ENCODE results near the gene PPP1R15B. TPM values are rescaled to one million over a fixed set of nuclear protein-coding genes. Genes with fewer than 3 reads are reported as not detected.
"Not testable (repeated sequence)": the region's sequence is repeated elsewhere in the genome, so short reads cannot be mapped to it uniquely, and the experiment has no call there.

The PPP1R15B gene
- total RNA-seq, 2 donors from 2014 or later = 50.8 to 79.6 TPM

DNA sequence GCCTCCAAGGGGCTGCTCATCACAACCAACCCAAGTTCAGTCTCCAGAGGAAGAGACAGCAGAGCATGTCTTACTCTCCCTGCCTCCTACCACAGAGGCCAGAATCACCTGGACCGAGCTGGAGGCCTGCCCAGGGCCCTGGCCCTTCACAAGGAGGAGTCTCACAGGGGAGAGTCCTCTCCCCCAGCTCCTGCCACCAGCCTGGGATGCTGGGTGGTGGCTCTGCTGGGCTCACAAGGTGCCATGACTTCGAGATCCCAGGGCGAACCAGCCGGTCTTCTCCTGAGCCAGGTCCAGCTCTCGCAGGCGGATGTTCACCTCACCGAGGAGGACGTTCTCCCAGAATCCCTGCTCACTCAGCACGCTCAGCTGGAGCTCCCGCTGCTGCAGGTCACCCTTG is 13.0 kb upstream of the PPP1R15B start:
- no peak for DNase-seq
- no peaks in the 10 kb centered on the region for H3K4me1 ChIP-seq
- no peak for TF ChIP-seq CTCF (IDR thresholded peaks at IDR 0.05)
- H3K27ac ChIP-seq = no peak overlapping the region
- intact Hi-C loops (cut with DNase I) = no loop called here
- no peak overlapping the region for H3K4me3 ChIP-seq
- no peaks in the 10 kb centered on the region for H3K27me3 ChIP-seq
- H3K36me3 ChIP-seq = peaks cover 8% of the 10 kb centered on the region
- H3K9me3 ChIP-seq = no peaks in the 10 kb centered on the region
- H3K9ac ChIP-seq (ENCODE audit: low read depth in 2 of 2, low read length in 2 of 2) = no peak overlapping the region

GRCh38 chr1:204422061-204422705 is 10.6 kb upstream of the PPP1R15B start:
- H3K4me3 ChIP-seq; H3K9me3 ChIP-seq; H3K27me3 ChIP-seq; DNase-seq; H3K9ac ChIP-seq (ENCODE audit: low read depth in 2 of 2, low read length in 2 of 2); H3K4me1 ChIP-seq; H3K36me3 ChIP-seq; intact Hi-C loops (cut with DNase I); H3K27ac ChIP-seq: not testable (repeated sequence)

DNA sequence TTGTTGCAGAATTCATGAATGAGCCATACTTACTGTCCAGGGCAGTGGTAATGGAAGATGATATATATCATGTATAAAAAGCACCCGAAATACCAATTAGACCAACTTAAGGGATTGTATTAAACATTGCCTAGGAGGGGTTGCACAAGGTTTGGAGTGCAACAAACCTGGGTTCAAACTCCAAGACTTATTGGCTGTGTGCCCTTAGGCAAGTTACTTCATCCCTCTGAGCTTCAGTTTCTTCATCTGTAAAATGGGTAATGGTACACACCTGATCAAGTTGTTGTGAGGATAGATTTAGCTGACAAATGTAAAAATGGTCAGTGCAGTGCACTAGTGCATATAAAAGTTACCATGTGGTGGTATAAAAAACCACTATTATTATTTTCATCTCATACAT is 9.8 kb upstream of the PPP1R15B start:
- H3K27ac ChIP-seq = no peak overlapping the region
- no peak for DNase-seq
- no peaks in the 10 kb centered on the region for H3K27me3 ChIP-seq
- no peaks in the 10 kb centered on the region for H3K9me3 ChIP-seq
- intact Hi-C loops (cut with DNase I) = no loop called here
- no peaks in the 10 kb centered on the region for H3K4me1 ChIP-seq
- H3K9ac ChIP-seq (ENCODE audit: low read depth in 2 of 2, low read length in 2 of 2) = no peak overlapping the region
- H3K36me3 ChIP-seq = peaks cover 5% of the 10 kb centered on the region
- no peak for TF ChIP-seq CTCF (IDR thresholded peaks at IDR 0.05)
- no peak overlapping the region for H3K4me3 ChIP-seq

GRCh38 chr1:204420039-204421004 is 8.7 kb upstream of the PPP1R15B start:
- Histone ChIP-seq H3K4me1 (no peaks in the 10 kb centered on the region), H3K27ac (no peak overlapping the region), H3K9ac (ENCODE audit: low read depth in 2 of 2, low read length in 2 of 2) (no peak overlapping the region), H3K36me3 (no peaks in the 10 kb centered on the region), H3K27me3 (no peaks in the 10 kb centered on the region), H3K4me3 (no peak overlapping the region), H3K9me3 (no peaks in the 10 kb centered on the region)
- DNase-seq = no peak
- intact Hi-C loops (cut with DNase I) = no loop called here
- no peak for TF ChIP-seq CTCF (IDR thresholded peaks at IDR 0.05)

GRCh38 chr1:204419064-204419403 is 7.4 kb upstream of the PPP1R15B start:
- intact Hi-C loops (cut with DNase I) = no loop called here
- Histone ChIP-seq H3K9ac (ENCODE audit: low read depth in 2 of 2, low read length in 2 of 2) (no peak overlapping the region), H3K4me1 (no peaks in the 10 kb centered on the region), H3K9me3 (no peaks in the 10 kb centered on the region), H3K27me3 (no peaks in the 10 kb centered on the region), H3K27ac (no peak overlapping the region), H3K4me3 (no peak overlapping the region), H3K36me3 (no peaks in the 10 kb centered on the region)
- no peak for TF ChIP-seq CTCF (IDR thresholded peaks at IDR 0.05)
- DNase-seq = no peak

All from colonic mucosa (tissue), 4 donors.